Astrocyte of the cerebellum (primary cell): ENCODE results near the gene ANTKMT.

ENCODE experiments used
- DNase-seq: peaks from one replicate; pipeline ENCODE4 v3.0.0-alpha.2; 2011; ENCODE audit warnings: low read depth
- H3K4me3 ChIP-seq: 2 replicates; pipeline ENCODE4 v1.5.1; 2011; ENCODE audit warnings: mild to moderate bottlenecking, low read depth, low read length, moderate library complexity
- CTCF ChIP-seq: IDR thresholded peaks from 2 replicates; pipeline ENCODE4 v1.5.1; 2012; ENCODE audit warnings: low read length, low read depth, moderate library complexity, mild to moderate bottlenecking; ENCODE audit errors: missing control alignments
- in situ Hi-C: cut with HindIII; loops from 2 replicates; pipeline ENCODE4 v1.10.0; 2017; ENCODE audit warnings: low sequenced_read_pairs

ANTKMT gene

GRCh38 chr16:719815-720446 lies 1.0 kb upstream of the ANTKMT start:
- TF ChIP-seq CTCF: peak; percentile 28
- in situ Hi-C loops: loop anchor here (10.0 kb wide), 1 partner anchor 255 kb away; the partner anchor contains the start of gene LMF1
- DNase-seq: no peak
- H3K4me3 ChIP-seq: peak overlapping the region; percentile 66

GRCh38 chr16:720447-720989 lies 428 bp upstream of the ANTKMT start:
- in situ Hi-C loops: no loop called here
- DNase-seq: no peak
- peak; percentile 16 for TF ChIP-seq CTCF
- H3K4me3 ChIP-seq: peak overlapping the region; percentile 66

- no peak for TF ChIP-seq CTCF
- peak overlapping the region; percentile 66 for H3K4me3 ChIP-seq
- in situ Hi-C loops: no loop called here
- DNase-seq: no peak
Observed at GRCh38 chr16:721765-722540, 1.0 kb downstream of the ANTKMT start.

GRCh38 chr16:722835-723633 lies 2.1 kb downstream of the ANTKMT start:
- in situ Hi-C loops: no loop called here
- H3K4me3 ChIP-seq: no peak overlapping the region
- DNase-seq: no peak
- no peak for TF ChIP-seq CTCF

- no peak for TF ChIP-seq CTCF
- DNase-seq: no peak
- in situ Hi-C loops: no loop called here
- H3K4me3 ChIP-seq: no peak overlapping the region
Observed at GRCh38 chr16:723695-724094, 2.7 kb downstream of the ANTKMT start.
